HG02938 (cell line): ENCODE measurements around the gene DBX2.
"Not testable (repeated sequence)": the region's sequence is repeated elsewhere in the genome, so short reads cannot be mapped to it uniquely, and the experiment has no call there.

ENCODE experiments used
- ATAC-seq: cut with Tn5 transposase; IDR thresholded peaks from one replicate; pipeline ENCODE4 v1.9.1; 2021; ENCODE audit warnings: mild to moderate bottlenecking, moderate library complexity; ENCODE audit not compliant: unreplicated experiment

Gene DBX2

DNA sequence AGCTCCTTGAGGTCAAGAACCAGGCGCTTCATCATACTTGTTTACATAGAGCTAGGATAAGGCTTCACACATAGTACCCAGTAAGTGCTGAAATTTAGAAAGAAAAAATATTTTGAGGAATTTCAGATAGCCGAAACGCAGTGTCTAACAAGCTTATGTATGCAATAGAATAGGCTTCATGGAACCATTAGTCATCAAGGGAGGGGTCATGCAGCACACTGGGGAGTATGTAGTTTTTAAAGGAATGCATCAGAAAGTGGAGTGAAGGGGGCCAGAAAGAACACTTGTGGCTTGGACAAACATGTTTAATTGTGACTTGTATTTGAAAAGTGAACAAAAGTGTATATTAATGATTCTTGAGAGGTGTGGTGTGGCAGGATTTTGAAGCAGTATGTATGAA, 38.1 kb downstream of the DBX2 start:
- no peak for ATAC-seq

DNA sequence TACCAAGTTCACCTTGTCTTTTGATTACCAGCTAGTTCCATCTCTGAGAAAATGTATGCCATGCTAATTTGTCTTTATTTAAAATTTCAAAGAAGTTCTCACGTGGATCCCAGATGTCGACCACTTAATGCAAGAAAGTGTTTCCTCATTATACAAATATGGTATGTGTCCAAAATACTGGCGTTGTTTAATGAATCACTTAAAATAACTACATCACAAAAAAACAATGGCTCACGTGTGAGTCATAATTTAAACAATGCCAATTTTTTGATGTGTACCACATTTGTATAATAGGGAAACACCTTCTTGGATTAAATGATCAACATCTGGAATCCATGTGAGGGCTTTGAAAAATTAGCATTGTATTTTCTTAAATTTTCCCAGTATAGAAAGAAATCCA, 40.8 kb downstream of the DBX2 start:
- ATAC-seq: no peak

DNA sequence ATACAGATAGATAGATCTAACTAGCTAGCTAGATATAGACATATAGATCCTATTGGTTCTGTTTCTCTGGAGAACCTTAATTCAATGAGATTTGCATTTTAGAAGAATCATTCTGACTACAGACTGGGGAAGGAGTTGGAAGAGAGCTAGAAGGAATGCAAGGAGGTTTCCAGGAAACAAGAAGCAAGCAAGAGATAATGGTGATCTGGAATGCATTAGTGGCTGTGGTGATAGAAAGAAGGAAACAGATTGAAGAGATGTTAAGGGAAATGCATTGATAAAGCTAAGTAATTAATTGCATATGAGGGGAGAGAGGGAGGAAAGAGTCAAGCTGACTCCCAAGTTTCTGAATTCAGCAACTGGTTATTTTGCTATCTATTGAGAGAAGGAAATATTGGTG, 42.7 kb downstream of the DBX2 start:
- no peak for ATAC-seq

DNA sequence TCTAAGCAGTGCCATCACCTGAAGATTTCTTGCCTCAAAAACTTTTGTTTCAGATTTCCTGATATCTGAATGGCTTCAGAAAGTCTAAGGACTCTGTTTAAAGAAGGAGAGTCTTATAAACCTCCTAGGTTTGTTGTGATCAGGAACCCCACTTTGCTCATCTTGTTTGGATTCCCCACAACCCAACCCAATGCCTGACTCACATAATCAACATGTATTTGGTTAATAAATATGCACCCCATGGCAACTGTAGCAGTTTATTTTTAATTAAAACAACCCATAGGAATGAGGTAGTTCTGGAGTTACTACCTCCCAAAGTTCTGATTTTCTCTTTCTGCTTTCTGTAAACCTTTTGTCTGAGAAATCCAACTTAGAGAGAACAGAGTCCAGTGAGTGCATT, 51.5 kb downstream of the DBX2 start:
- ATAC-seq: no peak

DNA sequence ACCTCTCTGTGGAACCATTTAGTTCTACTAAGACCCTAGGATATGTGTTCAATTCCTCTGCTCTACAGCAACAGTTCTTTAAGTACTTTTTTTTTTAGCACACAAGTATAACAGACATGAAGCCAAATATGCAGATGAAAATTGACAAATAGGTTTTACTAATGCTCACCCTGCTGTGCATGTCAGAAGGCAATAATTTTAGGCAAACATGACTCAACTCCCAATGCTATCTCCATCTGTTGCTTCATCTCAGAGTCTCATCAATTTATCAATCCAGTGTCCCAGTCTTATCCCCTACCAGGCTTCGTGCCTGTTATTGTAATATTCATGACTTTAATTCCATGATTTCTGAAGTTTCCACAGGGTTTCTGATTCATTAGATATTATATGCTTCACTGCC, 57.7 kb downstream of the DBX2 start:
- no peak for ATAC-seq

DNA sequence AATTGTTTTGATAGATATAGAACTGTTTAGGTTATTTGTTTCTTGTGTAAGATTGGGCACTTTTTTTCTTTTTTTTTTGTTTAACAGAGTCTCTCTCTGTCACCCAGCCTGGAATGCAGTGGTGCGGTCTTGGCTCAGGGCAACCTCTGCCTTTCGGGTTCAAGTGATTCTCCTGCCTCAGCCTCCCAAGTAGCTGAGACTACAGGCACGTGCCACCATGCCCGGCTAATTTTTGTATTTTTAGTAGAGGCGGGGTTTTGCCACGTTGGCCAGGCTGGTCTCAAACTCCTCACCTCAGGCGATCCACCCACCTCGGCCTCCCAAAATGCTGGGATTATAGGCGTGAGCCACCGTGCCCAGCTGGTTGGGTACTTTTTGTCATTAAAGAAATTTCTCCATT, 66.0 kb downstream of the DBX2 start:
- not testable (repeated sequence) for ATAC-seq

DNA sequence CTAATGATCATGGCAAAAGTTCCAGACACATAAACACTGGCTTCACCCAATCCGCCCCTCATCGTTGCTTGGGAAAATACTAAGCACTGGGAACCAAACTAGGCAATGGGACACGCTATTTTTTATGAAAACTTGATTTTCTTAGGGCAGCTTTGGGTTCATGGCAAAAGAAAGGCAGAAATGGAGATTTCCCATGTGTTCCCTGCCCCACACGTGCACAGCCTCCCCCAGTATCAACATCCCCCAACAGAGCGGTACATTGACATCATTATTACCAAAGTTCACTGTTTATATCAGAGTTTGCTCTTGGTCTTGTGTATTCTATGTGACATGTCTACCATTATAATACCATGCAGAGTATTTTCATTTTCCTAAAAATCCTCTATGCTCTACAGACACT, 71.0 kb downstream of the DBX2 start:
- no peak for ATAC-seq

DNA sequence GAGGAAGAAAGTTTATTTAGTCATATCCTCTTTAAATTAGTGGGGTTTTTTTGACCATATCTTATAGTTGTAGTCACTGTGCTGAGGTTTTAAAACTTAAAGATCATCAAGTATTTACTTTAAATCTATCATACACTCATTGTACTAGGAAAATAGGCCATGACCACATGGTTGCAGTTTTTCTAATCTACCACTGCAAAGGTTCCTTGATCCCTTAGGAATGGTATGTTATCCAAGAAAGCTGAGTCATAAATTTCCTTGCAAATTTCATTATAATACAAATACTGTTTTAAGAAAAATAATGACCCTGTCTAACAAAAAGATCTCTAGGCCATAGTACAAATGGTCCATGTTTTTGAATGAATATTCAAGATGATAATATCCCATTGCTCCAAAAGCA, 74.7 kb downstream of the DBX2 start:
- no peak for ATAC-seq

DNA sequence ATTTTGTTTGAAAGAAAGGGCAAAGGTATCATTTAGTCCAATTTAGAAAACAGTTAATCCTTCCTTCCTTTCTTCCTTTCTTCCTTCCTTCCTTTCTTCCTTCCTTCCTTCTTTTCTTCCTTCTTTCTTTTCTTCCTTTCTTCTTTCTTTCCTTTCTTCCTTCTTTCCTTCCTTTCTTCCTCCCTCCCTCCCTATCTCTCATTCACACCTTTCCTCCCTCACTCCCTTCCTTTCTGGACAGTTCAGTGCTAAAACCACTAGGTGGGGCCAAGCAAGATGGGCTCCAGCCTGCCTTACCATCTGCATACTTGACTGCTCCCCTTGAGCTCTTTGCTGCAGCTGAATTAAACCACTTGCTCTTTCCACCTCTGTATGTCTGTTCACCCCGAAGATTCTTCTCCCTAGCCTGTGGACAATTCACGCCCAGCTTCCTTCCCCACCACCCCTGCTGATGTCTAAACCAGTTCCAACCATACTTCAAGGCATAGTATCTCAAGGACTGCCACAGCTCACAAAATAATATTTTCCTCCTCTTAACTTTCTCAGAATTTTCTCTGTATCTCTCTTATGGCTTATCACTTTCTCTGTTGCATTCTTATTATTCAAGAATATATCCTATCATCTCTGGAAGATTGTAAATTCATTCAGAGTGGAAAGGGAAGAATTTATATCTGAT, 78.0 kb downstream of the DBX2 start:
- ATAC-seq: peak; percentile 68

DNA sequence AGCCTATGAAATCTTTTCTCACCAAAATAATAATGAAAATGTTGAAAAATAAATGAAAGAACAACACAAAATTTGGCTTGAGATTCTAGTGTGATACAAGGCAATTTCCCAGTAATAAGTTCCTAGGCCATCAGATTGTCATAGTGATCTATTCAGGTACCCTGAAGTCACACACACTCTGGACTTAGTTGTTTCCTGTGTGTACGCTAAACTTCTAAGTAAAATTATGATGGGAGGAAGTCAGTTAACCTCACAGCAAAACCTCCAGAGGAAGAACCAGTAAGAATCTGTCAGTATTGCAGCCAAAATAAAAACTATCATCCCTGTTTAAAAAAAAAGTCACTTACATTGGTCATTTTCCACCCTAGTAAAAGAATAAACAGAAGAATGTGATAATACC, 81.9 kb downstream of the DBX2 start:
- ATAC-seq: no peak
